HEK293T (cell line): ENCODE measurements around the gene DNASE1L2.

Source experiments
- BHLHE40 ChIP-seq: fragments of 450-650 bp; IDR thresholded peaks from 2 replicates; pipeline ENCODE4 v1.6.1; 2016; ENCODE audit warnings: mild to moderate bottlenecking, moderate library complexity, borderline replicate concordance
- FOXK2 ChIP-seq: fragments of 450-650 bp; IDR thresholded peaks from 2 replicates; pipeline ENCODE4 v1.6.1; 2016; ENCODE audit warnings: mild to moderate bottlenecking
- FOXM1 ChIP-seq: fragments of 450-650 bp; IDR thresholded peaks from 2 replicates; pipeline ENCODE4 v1.6.1; 2017; ENCODE audit warnings: mild to moderate bottlenecking, borderline replicate concordance
- HDGF ChIP-seq: fragments of 450-650 bp; IDR thresholded peaks from 2 replicates; pipeline ENCODE4 v1.6.1; 2017; ENCODE audit warnings: antibody characterized with exemption, borderline replicate concordance
- L3MBTL2 ChIP-seq: fragments of 450-650 bp; conservative IDR thresholded peaks from 2 replicates; pipeline ENCODE4 v1.6.1; 2016; ENCODE audit warnings: mild to moderate bottlenecking
- LEF1 ChIP-seq: fragments of 450-650 bp; IDR thresholded peaks from 2 replicates; pipeline ENCODE4 v1.6.1; 2017; ENCODE audit warnings: mild to moderate bottlenecking, borderline replicate concordance
- SP1 ChIP-seq: fragments of 450-650 bp; IDR thresholded peaks from 2 replicates; pipeline ENCODE4 v1.6.1; 2017
- SUZ12 ChIP-seq: fragments of 450-650 bp; IDR thresholded peaks from 2 replicates; pipeline ENCODE4 v1.6.1; 2016; ENCODE audit warnings: mild to moderate bottlenecking
- TARDBP ChIP-seq: fragments of 450-650 bp; IDR thresholded peaks from 2 replicates; pipeline ENCODE4 v1.6.1; 2016
- ZNF384 ChIP-seq: fragments of 450-650 bp; IDR thresholded peaks from 2 replicates; pipeline ENCODE4 v1.6.1; 2016

GRCh38 chr16:2251296-2252111 lies 15.3 kb downstream of the DNASE1L2 start, which contains the start of gene ECI1:
- TF ChIP-seq FOXK2 (no peak), BHLHE40 (no peak), TARDBP (no peak), SP1 (no peak), FOXM1 (peak; percentile 96), HDGF (peak; percentile 74; the same call in 1 of the 2 replicates), ZNF384 (no peak), L3MBTL2 (no peak), SUZ12 (no peak), LEF1 (no peak; the same call in 1 of the 2 replicates)
